ENCODE measurements around the gene CD300LF. TPM values are rescaled to one million over a fixed set of nuclear protein-coding genes. Genes with fewer than 3 reads are reported as not detected.

Gene CD300LF
- total and polyA plus RNA-seq, 7 donors = 0.27 to 8.3 (median 3.3) TPM; not detected in 3

DNA sequence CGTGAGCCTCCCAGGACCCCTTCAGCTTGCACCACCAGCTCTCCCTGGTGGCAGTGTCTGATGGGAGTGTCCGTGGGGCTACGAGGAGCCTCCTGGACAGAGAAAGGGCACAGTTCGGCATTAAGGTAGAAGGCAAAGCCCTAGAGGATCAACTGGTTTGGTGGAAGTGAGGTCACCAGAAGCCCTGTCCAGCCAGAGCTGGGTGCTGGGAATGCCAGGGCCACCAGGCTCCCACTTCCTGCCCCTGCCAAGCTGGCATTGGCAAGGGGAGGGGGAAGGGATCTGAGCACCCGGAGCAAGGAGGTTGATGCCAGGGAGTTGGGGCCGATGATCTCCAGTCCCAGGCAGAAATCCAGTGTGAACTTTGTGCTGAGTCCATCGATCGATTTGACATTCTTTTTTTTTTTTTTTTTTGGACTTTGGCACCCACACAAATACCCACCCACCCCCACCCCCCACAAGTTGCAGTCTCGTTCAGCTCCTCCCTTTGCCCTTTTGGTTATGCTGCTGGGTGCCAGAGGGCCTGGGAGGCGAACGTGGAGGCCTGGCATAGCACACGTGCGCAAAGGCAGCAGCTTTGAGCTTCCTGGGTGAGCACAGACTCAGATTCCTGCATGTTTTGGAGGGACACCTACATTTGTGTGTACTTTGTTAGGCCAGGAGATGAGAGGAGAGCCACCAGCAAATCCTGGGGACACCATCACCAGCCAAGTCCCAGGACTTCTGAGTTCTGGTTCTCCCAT, 37.8 kb upstream of the CD300LF start:
- DNase-seq = no peak
- intact Hi-C loops (cut with DNase I) = no loop called here
- peaks cover 0 to 7% (median 0%) of the 10 kb centered on the region in 3 donors for H3K27me3 ChIP-seq
- TF ChIP-seq POLR2A (IDR thresholded peaks at IDR 0.05) (no peak), EP300 (IDR thresholded peaks at IDR 0.05) (no peak), POLR2AphosphoS5 (IDR thresholded peaks at IDR 0.05) (no peak), CTCF (IDR thresholded peaks at IDR 0.05) (no peak)
- H3K36me3 ChIP-seq = no peaks in the 10 kb centered on the region
- 18 to 40% methylated on average over 13 of the region's 13 CpGs for WGBS, 2 donors
- peak overlapping the region in 3 of 4 donors; percentile 63 to 77 (median 77) for H3K4me3 ChIP-seq
- H3K9me3 ChIP-seq = no peaks in the 10 kb centered on the region
- peaks cover 0 to 25% (median 15%) of the 10 kb centered on the region in 4 donors for H3K4me1 ChIP-seq
- peak overlapping the region; percentile 68 to 77 (median 74) for H3K27ac ChIP-seq

GRCh38 chr17:74750039-74750326, 37.3 kb upstream of the CD300LF start:
- Histone ChIP-seq H3K27ac (peak overlapping the region; percentile 68 to 77 (median 74)), H3K4me3 (peak overlapping the region in 3 of 4 donors; percentile 63 to 77 (median 77)), H3K4me1 (peaks cover 0 to 25% (median 17%) of the 10 kb centered on the region in 4 donors), H3K36me3 (no peaks in the 10 kb centered on the region), H3K27me3 (peaks cover 0 to 7% (median 0%) of the 10 kb centered on the region in 3 donors), H3K9me3 (no peaks in the 10 kb centered on the region)
- intact Hi-C loops (cut with DNase I) = no loop called here
- no peak for TF ChIP-seq POLR2A (IDR thresholded peaks at IDR 0.05)
- TF ChIP-seq CTCF (IDR thresholded peaks at IDR 0.05) = no peak
- no peak for TF ChIP-seq EP300 (IDR thresholded peaks at IDR 0.05)
- no peak for TF ChIP-seq POLR2AphosphoS5 (IDR thresholded peaks at IDR 0.05)
- WGBS, 2 donors = 38 to 63% methylated on average over 6 of the region's 6 CpGs
- no peak for DNase-seq

DNA sequence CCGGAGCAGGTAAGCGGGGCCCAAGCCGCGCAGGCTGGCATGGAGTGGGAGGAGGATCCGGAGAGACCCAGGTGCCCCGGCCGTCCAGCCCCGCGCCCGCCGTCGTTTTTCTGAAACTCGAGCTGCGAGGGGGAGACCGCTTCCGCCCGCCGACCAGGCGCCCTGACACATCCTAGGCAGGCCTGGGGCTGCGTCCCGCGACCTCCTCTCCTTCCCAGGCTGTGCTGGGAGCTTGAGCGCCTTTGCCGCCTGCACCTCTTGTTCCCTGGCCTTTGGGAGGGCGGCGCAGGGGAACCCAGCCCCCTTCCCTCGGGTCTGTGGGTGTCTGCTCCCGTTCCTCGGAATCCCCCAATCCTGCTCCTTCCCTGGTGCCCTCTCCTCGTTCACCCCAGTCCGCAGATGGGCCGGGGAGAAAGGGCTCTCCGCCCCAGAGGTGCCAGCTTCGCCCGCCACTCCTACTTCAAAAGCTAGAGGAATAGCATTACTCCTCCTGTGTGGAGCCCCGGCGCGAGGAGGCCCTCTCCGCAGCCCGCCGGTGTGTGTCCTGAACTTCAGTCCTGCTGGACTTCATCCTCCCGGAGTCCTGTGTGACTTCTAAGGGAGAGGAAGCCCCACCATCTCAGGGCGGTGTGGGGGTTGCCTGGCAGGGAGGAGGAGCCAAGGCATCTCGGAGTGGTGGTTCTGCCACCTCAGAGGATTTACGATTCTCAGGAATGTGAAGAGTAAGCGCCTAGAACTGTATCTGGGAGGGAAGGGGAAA, 36.7 kb upstream of the CD300LF start:
- Histone ChIP-seq H3K4me1 (peaks cover 0 to 29% (median 20%) of the 10 kb centered on the region in 4 donors), H3K9me3 (no peaks in the 10 kb centered on the region)
- TF ChIP-seq EP300 (IDR thresholded peaks at IDR 0.05) = no peak
- no peak for TF ChIP-seq POLR2A (IDR thresholded peaks at IDR 0.05)
- no peak for TF ChIP-seq CTCF (IDR thresholded peaks at IDR 0.05)
- TF ChIP-seq POLR2AphosphoS5 (IDR thresholded peaks at IDR 0.05) = no peak

DNA sequence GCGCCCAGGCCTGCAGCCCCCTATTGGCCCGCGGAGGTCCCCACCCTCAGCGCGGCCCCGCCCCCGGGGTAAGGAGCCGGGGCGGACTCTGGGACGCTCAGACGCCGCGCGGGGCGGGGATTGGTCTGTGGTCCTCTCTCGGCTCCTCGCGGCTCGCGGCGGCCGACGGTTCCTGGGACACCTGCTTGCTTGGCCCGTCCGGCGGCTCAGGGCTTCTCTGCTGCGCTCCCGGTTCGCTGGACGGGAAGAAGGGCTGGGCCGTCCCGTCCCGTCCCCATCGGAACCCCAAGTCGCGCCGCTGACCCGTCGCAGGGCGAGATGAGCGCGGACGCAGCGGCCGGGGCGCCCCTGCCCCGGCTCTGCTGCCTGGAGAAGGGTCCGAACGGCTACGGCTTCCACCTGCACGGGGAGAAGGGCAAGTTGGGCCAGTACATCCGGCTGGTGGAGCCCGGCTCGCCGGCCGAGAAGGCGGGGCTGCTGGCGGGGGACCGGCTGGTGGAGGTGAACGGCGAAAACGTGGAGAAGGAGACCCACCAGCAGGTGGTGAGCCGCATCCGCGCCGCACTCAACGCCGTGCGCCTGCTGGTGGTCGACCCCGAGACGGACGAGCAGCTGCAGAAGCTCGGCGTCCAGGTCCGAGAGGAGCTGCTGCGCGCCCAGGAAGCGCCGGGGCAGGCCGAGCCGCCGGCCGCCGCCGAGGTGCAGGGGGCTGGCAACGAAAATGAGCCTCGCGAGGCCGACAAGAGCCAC, 36.0 kb upstream of the CD300LF start, which contains the start of gene NHERF1:
NHERF1 (plus strand) TSS at position 100 of the 750 bp plus-strand sequence; CDS start at position 319, 219 bp downstream.
- Histone ChIP-seq H3K27ac (peak within 1 kb of the TSS; percentile 68 to 77 (median 74)), H3K4me1 (peaks cover 0 to 29% (median 20%) of the 10 kb centered on the region in 4 donors), H3K4me3 (peak within 1 kb of the TSS; percentile 52 to 77 (median 70)), H3K36me3 (no peaks in the 10 kb centered on the region), H3K27me3 (peaks cover 0 to 7% (median 0%) of the 10 kb centered on the region in 3 donors), H3K9me3 (no peaks in the 10 kb centered on the region)
- 0 to 1% methylated on average over 90 of the region's 90 CpGs for WGBS, 2 donors
- DNase-seq = peak; percentile 97
- intact Hi-C loops (cut with DNase I) = loop anchor here (1.0 to 5.0 kb wide), 3 partner anchors 28 to 209 kb away; partner anchors contain the start of genes FDXR and NAT9
- no peak for TF ChIP-seq EP300 (IDR thresholded peaks at IDR 0.05)
- TF ChIP-seq POLR2A (IDR thresholded peaks at IDR 0.05) = peak; percentile 81 to 89
- peak; percentile 92 to 97 (median 96) for TF ChIP-seq POLR2AphosphoS5 (IDR thresholded peaks at IDR 0.05)
- no peak for TF ChIP-seq CTCF (IDR thresholded peaks at IDR 0.05)

More for the DNA sequence above, 36.7 kb upstream of the CD300LF start:
- Histone ChIP-seq H3K27ac (peak overlapping the region; percentile 68 to 77 (median 74)), H3K4me3 (peak overlapping the region; percentile 52 to 77 (median 70)), H3K27me3 (peaks cover 0 to 7% (median 0%) of the 10 kb centered on the region in 3 donors), H3K36me3 (no peaks in the 10 kb centered on the region)
- WGBS, 2 donors = 1 to 3% methylated on average over 46 of the region's 46 CpGs
- DNase-seq = no peak
- intact Hi-C loops (cut with DNase I) = loop anchor here (2.0 to 5.0 kb wide), 2 partner anchors 123 to 208 kb away; partner anchors contain the start of gene FDXR
